Osteocyte (in vitro differentiated cells): Measurements from ENCODE around the gene LZIC. TPM values are rescaled to one million over a fixed set of nuclear protein-coding genes. Genes with fewer than 3 reads are reported as not detected.

Source experiments
- DNase-seq: peaks from one replicate; pipeline ENCODE4 v3.0.0; 2021; ENCODE audit warnings: mixed read lengths; ENCODE audit not compliant: unreplicated experiment; ENCODE audit errors: extremely low spot score
- H3K27ac Mint-ChIP-seq: one replicate; pipeline ENCODE4 v1.8.0; 2021; ENCODE audit warnings: mild to moderate bottlenecking, mixed read lengths; ENCODE audit not compliant: unreplicated experiment
- H3K27me3 Mint-ChIP-seq: one replicate; pipeline ENCODE4 v1.8.0; 2021; ENCODE audit warnings: mixed read lengths; ENCODE audit not compliant: unreplicated experiment
- H3K36me3 Mint-ChIP-seq: one replicate; pipeline ENCODE4 v1.8.0; 2021; ENCODE audit warnings: mixed read lengths; ENCODE audit not compliant: unreplicated experiment
- H3K4me1 Mint-ChIP-seq: one replicate; pipeline ENCODE4 v1.8.0; 2021; ENCODE audit warnings: mixed read lengths; ENCODE audit not compliant: unreplicated experiment
- H3K4me3 Mint-ChIP-seq: one replicate; pipeline ENCODE4 v1.8.0; 2021; ENCODE audit warnings: mild to moderate bottlenecking, moderate library complexity, mixed read lengths; ENCODE audit not compliant: unreplicated experiment
- H3K9me3 Mint-ChIP-seq: one replicate; pipeline ENCODE4 v1.8.0; 2021; ENCODE audit warnings: mixed read lengths; ENCODE audit not compliant: unreplicated experiment
- total RNA-seq: library from RNA; stranded (reverse); gene quantifications from 2 replicates; pipeline ENCODE4 v1.2.1, GENCODE V29; 2021
- TF ChIP-seq, protein P1 (sequence below): fragments of 200-600 bp; sonication (generic); IDR thresholded peaks from 2 replicates; pipeline ENCODE4 v1.5.0; 2021; ENCODE audit warnings: antibody characterized with exemption, mild to moderate bottlenecking, moderate library complexity

LZIC gene
- total RNA-seq, 1 donor from 2014 or later: 28.6 TPM

DNA sequence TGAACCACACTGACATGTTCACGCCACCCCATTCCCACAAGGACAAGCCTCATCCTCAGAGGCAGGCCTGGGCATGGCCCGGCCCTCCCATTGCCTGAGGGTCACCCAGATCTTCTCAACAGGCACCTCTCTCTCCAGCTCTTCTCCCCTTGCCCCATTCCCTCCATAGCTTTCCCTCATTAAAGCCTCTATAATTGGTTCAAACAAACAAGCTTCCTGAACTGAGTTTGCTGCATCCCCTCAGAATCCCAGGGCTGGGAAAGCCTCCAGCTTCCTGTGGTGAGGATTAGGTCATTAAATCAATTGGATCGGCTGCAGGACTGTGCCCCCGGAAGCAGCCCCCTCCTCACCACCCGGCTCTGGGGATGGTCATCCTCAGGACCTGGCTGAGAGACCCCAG is 52.0 kb downstream of the LZIC start:
- Mint-ChIP-seq H3K27me3 (no peaks in the 10 kb centered on the region), H3K4me3 (no peak overlapping the region), H3K4me1 (peaks cover 43% of the 10 kb centered on the region), H3K9me3 (no peaks in the 10 kb centered on the region), H3K36me3 (no peaks in the 10 kb centered on the region), H3K27ac (peak overlapping the region; percentile 68)
- no peak for DNase-seq
- TF ChIP-seq, protein P1, sequence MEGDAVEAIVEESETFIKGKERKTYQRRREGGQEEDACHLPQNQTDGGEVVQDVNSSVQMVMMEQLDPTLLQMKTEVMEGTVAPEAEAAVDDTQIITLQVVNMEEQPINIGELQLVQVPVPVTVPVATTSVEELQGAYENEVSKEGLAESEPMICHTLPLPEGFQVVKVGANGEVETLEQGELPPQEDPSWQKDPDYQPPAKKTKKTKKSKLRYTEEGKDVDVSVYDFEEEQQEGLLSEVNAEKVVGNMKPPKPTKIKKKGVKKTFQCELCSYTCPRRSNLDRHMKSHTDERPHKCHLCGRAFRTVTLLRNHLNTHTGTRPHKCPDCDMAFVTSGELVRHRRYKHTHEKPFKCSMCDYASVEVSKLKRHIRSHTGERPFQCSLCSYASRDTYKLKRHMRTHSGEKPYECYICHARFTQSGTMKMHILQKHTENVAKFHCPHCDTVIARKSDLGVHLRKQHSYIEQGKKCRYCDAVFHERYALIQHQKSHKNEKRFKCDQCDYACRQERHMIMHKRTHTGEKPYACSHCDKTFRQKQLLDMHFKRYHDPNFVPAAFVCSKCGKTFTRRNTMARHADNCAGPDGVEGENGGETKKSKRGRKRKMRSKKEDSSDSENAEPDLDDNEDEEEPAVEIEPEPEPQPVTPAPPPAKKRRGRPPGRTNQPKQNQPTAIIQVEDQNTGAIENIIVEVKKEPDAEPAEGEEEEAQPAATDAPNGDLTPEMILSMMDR: no peak

DNA sequence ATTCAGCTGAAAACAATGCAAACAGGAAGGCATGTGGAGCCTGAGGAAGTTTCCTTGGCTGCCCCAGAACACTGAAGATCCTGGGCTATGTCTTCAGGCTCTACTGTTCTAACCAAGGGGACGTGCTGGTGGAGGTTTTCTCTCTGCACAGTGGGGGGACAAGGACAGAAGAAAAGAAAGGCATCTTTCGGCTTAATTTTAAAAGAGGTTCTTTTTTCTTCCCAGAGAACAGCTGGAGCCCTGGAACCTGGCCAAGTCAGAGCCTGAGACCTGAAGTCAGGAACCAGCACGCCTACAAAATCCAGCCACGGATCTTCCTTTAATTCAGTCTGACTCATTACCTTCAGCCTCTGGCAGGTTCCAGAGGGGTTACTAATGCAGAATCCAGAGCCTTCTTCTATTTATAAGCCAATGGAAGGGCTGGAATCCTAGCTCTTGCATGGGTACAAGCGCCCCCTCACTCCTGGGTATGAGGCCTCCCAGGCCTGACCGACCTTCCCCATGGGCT is 52.9 kb downstream of the LZIC start:
- TF ChIP-seq, protein P1: no peak
- Mint-ChIP-seq H3K27me3 (no peaks in the 10 kb centered on the region), H3K27ac (peak overlapping the region; percentile 77), H3K4me1 (peaks cover 51% of the 10 kb centered on the region), H3K9me3 (no peaks in the 10 kb centered on the region), H3K4me3 (no peak overlapping the region), H3K36me3 (no peaks in the 10 kb centered on the region)
- no peak for DNase-seq

DNA sequence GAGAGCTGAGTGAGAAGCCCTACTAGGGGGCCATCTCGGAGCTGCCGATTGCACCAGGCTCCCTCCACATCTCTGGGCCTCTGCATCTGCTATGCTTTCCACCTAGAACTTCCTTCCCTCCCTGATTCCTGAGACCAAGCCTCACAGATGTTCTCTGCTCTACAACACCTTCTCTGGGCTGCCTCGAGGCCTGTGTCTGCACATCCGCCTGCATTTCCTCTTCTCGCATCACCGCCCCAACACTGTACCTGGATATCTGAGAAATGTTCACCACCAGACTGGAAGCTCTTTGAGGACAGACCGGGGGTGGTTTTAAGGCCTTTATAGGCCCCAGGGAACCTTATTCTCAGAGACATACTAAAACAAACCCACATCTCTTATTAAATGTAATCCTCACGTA is 53.8 kb downstream of the LZIC start:
- Mint-ChIP-seq H3K4me1 (peaks cover 56% of the 10 kb centered on the region), H3K4me3 (no peak overlapping the region), H3K36me3 (peaks cover 2% of the 10 kb centered on the region), H3K9me3 (no peaks in the 10 kb centered on the region), H3K27me3 (no peaks in the 10 kb centered on the region), H3K27ac (no peak overlapping the region)
- no peak for DNase-seq
- TF ChIP-seq, protein P1: no peak

DNA sequence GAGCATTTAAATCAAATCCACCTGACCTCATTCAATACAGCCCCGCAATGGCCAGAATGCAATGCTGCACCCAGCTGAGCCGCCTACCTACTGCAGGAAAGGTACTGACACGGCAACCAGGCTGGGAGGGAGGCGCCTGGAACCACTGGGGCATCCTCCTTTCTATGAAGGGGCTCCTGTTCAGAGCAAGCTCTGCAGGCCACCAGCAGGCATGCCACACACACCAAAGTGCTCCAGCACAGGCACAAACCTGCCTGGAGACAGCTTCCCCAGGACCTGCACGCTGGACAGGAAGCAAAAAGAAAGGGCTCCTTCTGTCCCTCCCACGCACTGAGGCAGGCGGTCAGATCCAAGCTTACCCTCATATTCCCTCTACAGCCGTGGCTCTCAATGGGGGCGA is 54.3 kb downstream of the LZIC start:
- TF ChIP-seq, protein P1: no peak
- no peaks in the 10 kb centered on the region for H3K27me3 Mint-ChIP-seq
- DNase-seq: no peak
- no peaks in the 10 kb centered on the region for H3K9me3 Mint-ChIP-seq
- H3K4me3 Mint-ChIP-seq: no peak overlapping the region
- no peak overlapping the region for H3K27ac Mint-ChIP-seq
- peaks cover 2% of the 10 kb centered on the region for H3K36me3 Mint-ChIP-seq
- peaks cover 56% of the 10 kb centered on the region for H3K4me1 Mint-ChIP-seq

DNA sequence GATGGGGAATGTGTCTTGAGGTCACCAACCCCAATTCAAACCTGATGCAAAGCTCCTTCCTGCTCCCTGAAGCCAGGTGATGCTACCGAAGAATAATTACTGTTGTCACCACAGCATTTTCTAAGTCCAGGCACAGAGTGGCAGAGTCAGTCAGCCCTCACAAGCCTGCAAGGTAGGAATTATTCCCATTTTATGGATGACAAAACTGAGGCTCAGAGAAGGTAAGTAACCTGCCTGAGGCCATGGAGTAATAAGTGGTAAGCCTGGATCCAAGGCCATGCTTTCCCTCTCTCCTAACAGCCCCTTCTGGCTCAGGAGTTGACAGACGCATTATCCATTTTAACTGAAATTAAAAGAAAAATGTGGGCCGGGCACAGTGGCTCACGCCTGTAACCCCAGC is 56.1 kb downstream of the LZIC start:
- H3K27ac Mint-ChIP-seq: no peak overlapping the region
- DNase-seq: no peak
- TF ChIP-seq, protein P1: no peak

More for the DNA sequence above, 56.1 kb downstream of the LZIC start:
- H3K36me3 Mint-ChIP-seq: peaks cover 4% of the 10 kb centered on the region
- H3K9me3 Mint-ChIP-seq: no peaks in the 10 kb centered on the region
- H3K4me3 Mint-ChIP-seq: no peak overlapping the region
- peaks cover 55% of the 10 kb centered on the region for H3K4me1 Mint-ChIP-seq
- no peaks in the 10 kb centered on the region for H3K27me3 Mint-ChIP-seq
